C4-2B (cell line): Measurements from ENCODE around the gene TMEM259.

ENCODE experiments used
- ZFX ChIP-seq: fragments of 450-650 bp; IDR thresholded peaks from 2 replicates; pipeline ENCODE4 v1.6.1; 2017
- TF ChIP-seq, protein P1 (sequence below): fragments of 450-650 bp; conservative IDR thresholded peaks from 2 replicates; pipeline ENCODE4 v1.5.1; 2017; ENCODE audit warnings: mild to moderate bottlenecking

DNA sequence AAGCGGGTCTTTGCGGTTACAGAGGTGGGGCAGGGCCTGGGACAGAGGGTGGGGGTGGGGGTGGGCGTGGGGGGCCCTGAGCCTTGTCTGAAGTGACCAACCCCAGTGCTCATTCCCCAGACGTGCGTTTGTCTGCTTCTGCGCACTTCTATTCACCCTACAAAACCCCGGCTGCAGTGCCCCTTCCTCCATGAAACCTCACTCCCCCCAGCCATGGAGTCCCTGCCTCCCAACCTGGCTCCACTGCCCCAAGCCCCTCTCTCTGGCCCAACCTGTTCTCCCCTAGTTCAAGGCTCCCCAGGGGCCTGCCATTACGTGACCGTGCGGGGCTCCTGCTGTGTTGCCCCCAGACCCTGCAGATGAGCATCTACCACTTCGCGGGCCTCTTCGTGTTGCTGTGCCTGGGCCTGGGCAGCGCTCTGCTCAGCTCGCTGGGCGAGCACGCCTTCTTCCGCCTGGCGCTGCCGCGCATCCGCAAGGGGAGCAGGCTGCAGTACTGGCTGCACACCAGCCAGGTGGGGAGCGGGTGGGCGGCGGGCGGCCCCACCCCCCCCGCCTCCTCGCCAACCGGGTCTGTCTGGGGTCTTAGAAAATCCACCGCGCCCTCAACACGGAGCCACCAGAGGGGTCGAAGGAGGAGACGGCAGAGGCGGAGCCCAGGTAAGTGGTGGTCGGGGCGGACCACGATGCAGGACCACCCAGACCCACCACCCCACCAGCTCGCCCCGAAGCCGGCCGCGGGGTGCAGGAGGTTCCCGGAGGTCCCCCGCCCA is 12.5 kb downstream of the TMEM259 start:
- TF ChIP-seq, protein P1, sequence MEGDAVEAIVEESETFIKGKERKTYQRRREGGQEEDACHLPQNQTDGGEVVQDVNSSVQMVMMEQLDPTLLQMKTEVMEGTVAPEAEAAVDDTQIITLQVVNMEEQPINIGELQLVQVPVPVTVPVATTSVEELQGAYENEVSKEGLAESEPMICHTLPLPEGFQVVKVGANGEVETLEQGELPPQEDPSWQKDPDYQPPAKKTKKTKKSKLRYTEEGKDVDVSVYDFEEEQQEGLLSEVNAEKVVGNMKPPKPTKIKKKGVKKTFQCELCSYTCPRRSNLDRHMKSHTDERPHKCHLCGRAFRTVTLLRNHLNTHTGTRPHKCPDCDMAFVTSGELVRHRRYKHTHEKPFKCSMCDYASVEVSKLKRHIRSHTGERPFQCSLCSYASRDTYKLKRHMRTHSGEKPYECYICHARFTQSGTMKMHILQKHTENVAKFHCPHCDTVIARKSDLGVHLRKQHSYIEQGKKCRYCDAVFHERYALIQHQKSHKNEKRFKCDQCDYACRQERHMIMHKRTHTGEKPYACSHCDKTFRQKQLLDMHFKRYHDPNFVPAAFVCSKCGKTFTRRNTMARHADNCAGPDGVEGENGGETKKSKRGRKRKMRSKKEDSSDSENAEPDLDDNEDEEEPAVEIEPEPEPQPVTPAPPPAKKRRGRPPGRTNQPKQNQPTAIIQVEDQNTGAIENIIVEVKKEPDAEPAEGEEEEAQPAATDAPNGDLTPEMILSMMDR, result no peak
- TF ChIP-seq ZFX, result no peak
